Sigmoid colon (tissue), 3 donors: ENCODE results near the gene NADSYN1.

Experiments
- POLR2A ChIP-seq, 2 donors: fragments of 450-650 bp; IDR thresholded peaks; one replicate each; pipeline ENCODE4 v1.6.1; 2016; ENCODE audit warnings: antibody characterized with exemption in 2 of 2, mild to moderate bottlenecking in 2 of 2, moderate library complexity in 2 of 2
- TF ChIP-seq, protein P1 (sequence below), 4 experiments: fragments of 450-650 bp in 3 of 4; fragments of 200-600 bp in 1 of 4; IDR thresholded peaks; one replicate each; pipeline ENCODE4 v1.5.1; 2016 to 2019; ENCODE audit warnings: antibody characterized with exemption in 4 of 4, mild to moderate bottlenecking in 3 of 4, moderate library complexity in 2 of 4

DNA sequence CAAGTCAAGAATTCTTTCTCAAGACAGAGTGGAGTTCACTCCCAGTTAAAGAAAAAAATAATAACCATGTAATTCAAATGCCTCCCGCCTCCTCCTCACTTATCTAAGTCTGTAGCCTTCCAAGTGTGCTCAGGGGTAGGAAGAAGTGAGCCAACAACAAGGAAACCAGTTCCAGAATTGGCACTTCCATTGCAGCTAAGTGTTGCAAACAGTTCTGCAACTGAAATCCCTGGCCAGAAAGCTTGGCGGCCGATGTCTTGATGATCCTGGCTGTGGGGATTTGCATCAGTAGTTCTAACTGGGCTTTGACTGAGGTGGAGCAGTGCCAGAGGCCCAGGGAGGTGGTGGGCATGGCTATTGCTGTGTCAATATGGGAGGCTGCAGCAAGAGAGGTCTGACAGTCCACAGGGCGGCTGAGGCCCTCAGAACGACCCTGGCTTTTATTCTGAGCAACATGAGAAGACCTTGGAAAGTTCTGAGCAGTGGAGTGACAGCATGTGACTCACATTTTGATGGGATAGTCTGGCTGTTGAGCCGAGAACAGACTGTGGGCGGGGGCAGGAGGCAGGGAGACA, 24.1 kb upstream of the NADSYN1 start:
- TF ChIP-seq POLR2A (IDR thresholded peaks at IDR 0.05): no peak
- TF ChIP-seq, protein P1, sequence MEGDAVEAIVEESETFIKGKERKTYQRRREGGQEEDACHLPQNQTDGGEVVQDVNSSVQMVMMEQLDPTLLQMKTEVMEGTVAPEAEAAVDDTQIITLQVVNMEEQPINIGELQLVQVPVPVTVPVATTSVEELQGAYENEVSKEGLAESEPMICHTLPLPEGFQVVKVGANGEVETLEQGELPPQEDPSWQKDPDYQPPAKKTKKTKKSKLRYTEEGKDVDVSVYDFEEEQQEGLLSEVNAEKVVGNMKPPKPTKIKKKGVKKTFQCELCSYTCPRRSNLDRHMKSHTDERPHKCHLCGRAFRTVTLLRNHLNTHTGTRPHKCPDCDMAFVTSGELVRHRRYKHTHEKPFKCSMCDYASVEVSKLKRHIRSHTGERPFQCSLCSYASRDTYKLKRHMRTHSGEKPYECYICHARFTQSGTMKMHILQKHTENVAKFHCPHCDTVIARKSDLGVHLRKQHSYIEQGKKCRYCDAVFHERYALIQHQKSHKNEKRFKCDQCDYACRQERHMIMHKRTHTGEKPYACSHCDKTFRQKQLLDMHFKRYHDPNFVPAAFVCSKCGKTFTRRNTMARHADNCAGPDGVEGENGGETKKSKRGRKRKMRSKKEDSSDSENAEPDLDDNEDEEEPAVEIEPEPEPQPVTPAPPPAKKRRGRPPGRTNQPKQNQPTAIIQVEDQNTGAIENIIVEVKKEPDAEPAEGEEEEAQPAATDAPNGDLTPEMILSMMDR (IDR thresholded peaks at IDR 0.05): no peak
